ENCODE data around the gene SLC41A3.

- TF ChIP-seq POLR2A (IDR thresholded peaks at IDR 0.05) (no peak), POLR2AphosphoS5 (IDR thresholded peaks at IDR 0.05; ENCODE audit: insufficient read depth in 1 of 2, low read depth in 1 of 2) (no peak), CTCF (IDR thresholded peaks at IDR 0.05) (no peak)
Measured at GRCh38 chr3:126026761-126027160, 57.2 kb downstream of the SLC41A3 start.
